ENCODE data around the gene TASP1.

The TASP1 gene

GRCh38 chr20:13670160-13670559 lies 31.4 kb upstream of the TASP1 start:
- no peaks in the 10 kb centered on the region for H3K9me2 ChIP-seq (replicated peaks; ENCODE audit: insufficient read depth, low read length)
- no peak overlapping the region for H2AFZ ChIP-seq (ENCODE audit: low read depth, low read length, severe bottlenecking)
- H3K27me3 ChIP-seq (ENCODE audit: low read length), result no peaks in the 10 kb centered on the region
- no peak overlapping the region for H3K9ac ChIP-seq (ENCODE audit: low read length)
- no peaks in the 10 kb centered on the region for H3F3A ChIP-seq (ENCODE audit: insufficient read depth)
- H3K9me3 ChIP-seq (ENCODE audit: insufficient read depth, low read length), result no peaks in the 10 kb centered on the region
- no peaks in the 10 kb centered on the region for H3K36me3 ChIP-seq (ENCODE audit: low read length)
- H3K4me3 ChIP-seq (ENCODE audit: insufficient read depth, low read length, poor library complexity, severe bottlenecking), result no peak overlapping the region
- no peak overlapping the region for H3K4me2 ChIP-seq (ENCODE audit: low read depth, low read length, poor library complexity, severe bottlenecking)
- no peak overlapping the region for H3K27ac ChIP-seq (ENCODE audit: low read depth, low read length)
- H3K79me2 ChIP-seq (ENCODE audit: insufficient read depth, low read length), result no peaks in the 10 kb centered on the region
- no peaks in the 10 kb centered on the region for H4K20me1 ChIP-seq (ENCODE audit: low read depth, low read length)
- TF ChIP-seq EZH2phosphoT487 (conservative IDR thresholded peaks at IDR 0.05; ENCODE audit: low read length), result no peak
- TF ChIP-seq CTCF (IDR thresholded peaks at IDR 0.05; ENCODE audit: insufficient read depth, low read length, poor library complexity, severe bottlenecking), result no peak

- Histone ChIP-seq H3K9me3 (ENCODE audit: insufficient read depth, low read length) (no peaks in the 10 kb centered on the region), H4K20me1 (ENCODE audit: low read depth, low read length) (no peaks in the 10 kb centered on the region), H3K9me2 (replicated peaks; ENCODE audit: insufficient read depth, low read length) (no peaks in the 10 kb centered on the region), H3F3A (ENCODE audit: insufficient read depth) (no peaks in the 10 kb centered on the region), H3K4me2 (ENCODE audit: low read depth, low read length, poor library complexity, severe bottlenecking) (no peak overlapping the region), H3K27ac (ENCODE audit: low read depth, low read length) (no peak overlapping the region), H3K27me3 (ENCODE audit: low read length) (no peaks in the 10 kb centered on the region), H2AFZ (ENCODE audit: low read depth, low read length, severe bottlenecking) (no peak overlapping the region), H3K9ac (ENCODE audit: low read length) (no peak overlapping the region), H3K4me3 (ENCODE audit: insufficient read depth, low read length, poor library complexity, severe bottlenecking) (no peak overlapping the region), H3K79me2 (ENCODE audit: insufficient read depth, low read length) (no peaks in the 10 kb centered on the region), H3K36me3 (ENCODE audit: low read length) (no peaks in the 10 kb centered on the region)
- TF ChIP-seq EZH2phosphoT487 (conservative IDR thresholded peaks at IDR 0.05; ENCODE audit: low read length) (no peak), CTCF (IDR thresholded peaks at IDR 0.05; ENCODE audit: insufficient read depth, low read length, poor library complexity, severe bottlenecking) (no peak)
These were observed 27.1 kb upstream of the TASP1 start for GRCh38 chr20:13665709-13666395.

GRCh38 chr20:13661070-13661685 lies 22.4 kb upstream of the TASP1 start:
- no peak overlapping the region for H3K27ac ChIP-seq (ENCODE audit: low read depth, low read length)
- no peak overlapping the region for H2AFZ ChIP-seq (ENCODE audit: low read depth, low read length, severe bottlenecking)
- H3K9ac ChIP-seq (ENCODE audit: low read length), result no peak overlapping the region
- no peak overlapping the region for H3K4me2 ChIP-seq (ENCODE audit: low read depth, low read length, poor library complexity, severe bottlenecking)
- H3K4me3 ChIP-seq (ENCODE audit: insufficient read depth, low read length, poor library complexity, severe bottlenecking), result no peak overlapping the region
- no peak for TF ChIP-seq CTCF (IDR thresholded peaks at IDR 0.05; ENCODE audit: insufficient read depth, low read length, poor library complexity, severe bottlenecking)
- TF ChIP-seq EZH2phosphoT487 (conservative IDR thresholded peaks at IDR 0.05; ENCODE audit: low read length), result no peak
- no peaks in the 10 kb centered on the region for H3K36me3 ChIP-seq (ENCODE audit: low read length)
- no peaks in the 10 kb centered on the region for H3K27me3 ChIP-seq (ENCODE audit: low read length)
- H3F3A ChIP-seq (ENCODE audit: insufficient read depth), result no peaks in the 10 kb centered on the region
- no peaks in the 10 kb centered on the region for H4K20me1 ChIP-seq (ENCODE audit: low read depth, low read length)
- no peaks in the 10 kb centered on the region for H3K79me2 ChIP-seq (ENCODE audit: insufficient read depth, low read length)
- H3K9me2 ChIP-seq (replicated peaks; ENCODE audit: insufficient read depth, low read length), result no peaks in the 10 kb centered on the region
- H3K9me3 ChIP-seq (ENCODE audit: insufficient read depth, low read length), result no peaks in the 10 kb centered on the region
